ENCODE data around the gene MEOX1.

- TF ChIP-seq CTCF (IDR thresholded peaks at IDR 0.05) (no peak), POLR2A (IDR thresholded peaks at IDR 0.05) (no peak), EP300 (IDR thresholded peaks at IDR 0.05; ENCODE audit: low read depth) (no peak), POLR2AphosphoS5 (IDR thresholded peaks at IDR 0.05) (no peak)
These were observed 35.7 kb downstream of the MEOX1 start for GRCh38 chr17:43626023-43626422.
